Activated CD4-positive, alpha-beta T cell treated with anti-CD3 and anti-CD28 coated beads, Interleukin-2, amount 50 U/mL, for 4 hours (primary cell): Measurements from ENCODE around the gene NPPA.
"Not testable (repeated sequence)": the region's sequence is repeated elsewhere in the genome, so short reads cannot be mapped to it uniquely, and the experiment has no call there.

Experiments used
- DNase-seq, 2 experiments: peaks; one replicate each; pipeline ENCODE4 v3.0.0-alpha.2; 2020

NPPA gene

GRCh38 chr1:11847667-11848372 is at the start of gene NPPA:
TSS of gene NPPA (minus strand) at chr1:11847783. CDS start at chr1:11847684, 99 bp downstream.
- DNase-seq = no peak

GRCh38 chr1:11894501-11894900 is 46.9 kb upstream of the NPPA start:
- not testable (repeated sequence) for DNase-seq

- peak; percentile 64 to 65 for DNase-seq
These were observed 46.3 kb upstream of the NPPA start for GRCh38 chr1:11893907-11894251.

GRCh38 chr1:11891433-11892186 is 44.0 kb upstream of the NPPA start:
- no peak for DNase-seq

GRCh38 chr1:11888877-11889208 is 41.3 kb upstream of the NPPA start:
- DNase-seq = no peak

- no peak for DNase-seq
These were observed 40.8 kb upstream of the NPPA start for GRCh38 chr1:11888206-11888876.

GRCh38 chr1:11887666-11888007 is 40.1 kb upstream of the NPPA start:
- DNase-seq = no peak

GRCh38 chr1:11886986-11887665 is 39.5 kb upstream of the NPPA start:
- DNase-seq = no peak

- DNase-seq = no peak
These were observed 38.3 kb upstream of the NPPA start for GRCh38 chr1:11885916-11886315.

- DNase-seq = no peak
These were observed 35.4 kb upstream of the NPPA start for GRCh38 chr1:11882814-11883538.

GRCh38 chr1:11881749-11882441 is 34.3 kb upstream of the NPPA start:
- no peak for DNase-seq

- no peak for DNase-seq
These were observed 33.5 kb upstream of the NPPA start for GRCh38 chr1:11880911-11881748.

- no peak for DNase-seq
These were observed 32.6 kb upstream of the NPPA start for GRCh38 chr1:11880181-11880575.

GRCh38 chr1:11879311-11880180 is 32.0 kb upstream of the NPPA start:
- DNase-seq = no peak

- DNase-seq = no peak
These were observed 31.3 kb upstream of the NPPA start for GRCh38 chr1:11878891-11879190.

GRCh38 chr1:11878081-11878890 is 30.7 kb upstream of the NPPA start:
- no peak for DNase-seq

- no peak for DNase-seq
These were observed 29.5 kb upstream of the NPPA start for GRCh38 chr1:11877074-11877473.

GRCh38 chr1:11875094-11875493 is 27.5 kb upstream of the NPPA start:
- no peak for DNase-seq

- DNase-seq = no peak
These were observed 27.0 kb upstream of the NPPA start for GRCh38 chr1:11874624-11875023.

GRCh38 chr1:11874258-11874562 is 26.6 kb upstream of the NPPA start:
- DNase-seq = no peak
